GM18511 (cell line): ENCODE data around the gene TRMT1L.
"Not testable (repeated sequence)": the region's sequence is repeated elsewhere in the genome, so short reads cannot be mapped to it uniquely, and the experiment has no call there.

Source experiments
- ATAC-seq: cut with Tn5 transposase; IDR thresholded peaks from one replicate; pipeline ENCODE4 v1.9.1; 2021; ENCODE audit warnings: mild to moderate bottlenecking, moderate library complexity; ENCODE audit not compliant: unreplicated experiment

The TRMT1L gene, protein sequence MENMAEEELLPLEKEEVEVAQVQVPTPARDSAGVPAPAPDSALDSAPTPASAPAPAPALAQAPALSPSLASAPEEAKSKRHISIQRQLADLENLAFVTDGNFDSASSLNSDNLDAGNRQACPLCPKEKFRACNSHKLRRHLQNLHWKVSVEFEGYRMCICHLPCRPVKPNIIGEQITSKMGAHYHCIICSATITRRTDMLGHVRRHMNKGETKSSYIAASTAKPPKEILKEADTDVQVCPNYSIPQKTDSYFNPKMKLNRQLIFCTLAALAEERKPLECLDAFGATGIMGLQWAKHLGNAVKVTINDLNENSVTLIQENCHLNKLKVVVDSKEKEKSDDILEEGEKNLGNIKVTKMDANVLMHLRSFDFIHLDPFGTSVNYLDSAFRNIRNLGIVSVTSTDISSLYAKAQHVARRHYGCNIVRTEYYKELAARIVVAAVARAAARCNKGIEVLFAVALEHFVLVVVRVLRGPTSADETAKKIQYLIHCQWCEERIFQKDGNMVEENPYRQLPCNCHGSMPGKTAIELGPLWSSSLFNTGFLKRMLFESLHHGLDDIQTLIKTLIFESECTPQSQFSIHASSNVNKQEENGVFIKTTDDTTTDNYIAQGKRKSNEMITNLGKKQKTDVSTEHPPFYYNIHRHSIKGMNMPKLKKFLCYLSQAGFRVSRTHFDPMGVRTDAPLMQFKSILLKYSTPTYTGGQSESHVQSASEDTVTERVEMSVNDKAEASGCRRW

DNA sequence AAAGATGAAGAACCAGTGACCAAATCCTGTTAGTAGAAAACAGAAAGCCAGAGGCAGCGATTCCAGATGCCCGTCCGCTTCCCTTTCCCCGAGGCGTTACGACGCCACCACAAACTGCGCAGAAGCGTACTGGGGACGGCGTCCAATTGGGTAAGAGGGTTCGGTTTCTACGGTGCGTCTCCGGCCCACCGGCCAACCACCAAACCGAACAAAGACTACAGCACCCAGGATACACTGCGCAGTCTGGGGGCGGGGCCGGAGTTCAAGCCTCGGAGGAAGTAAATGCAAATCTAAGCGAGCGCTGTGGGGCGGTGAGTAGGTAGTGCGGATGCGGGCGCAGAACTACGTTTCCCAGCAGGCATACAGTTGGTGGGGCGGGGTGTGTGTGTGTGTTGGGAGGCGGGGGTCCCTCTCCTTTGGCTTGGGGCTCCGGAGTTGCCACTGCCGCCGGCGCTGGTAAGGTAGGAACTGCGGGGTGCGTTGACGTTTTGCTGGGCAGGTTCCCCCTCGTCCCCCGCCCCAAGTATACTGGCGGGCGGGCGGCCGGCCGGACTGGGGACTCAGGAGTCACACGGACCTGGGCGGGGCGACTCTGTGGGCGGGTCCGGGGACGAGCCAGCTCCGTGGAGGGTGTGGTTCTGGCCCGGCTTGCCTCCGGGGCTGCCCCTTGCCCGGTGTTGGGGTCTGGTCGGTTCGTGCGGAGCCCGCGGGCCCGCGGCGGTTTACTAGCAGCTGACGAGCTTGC is at the start of gene TRMT1L, which contains the start of gene SWT1:
Gene TRMT1L (minus strand): TSS at position 100 of the 745 bp plus-strand sequence. CDS start 241 bp downstream, outside the sequence.
Gene SWT1 (plus strand): TSS at position 314 of the 745 bp plus-strand sequence. CDS start 3,675 bp downstream, outside the sequence.
- peak; percentile 91 for ATAC-seq

GRCh38 chr1:185200889-185201288 is 44.1 kb upstream of the TRMT1L start:
- ATAC-seq, result no peak

DNA sequence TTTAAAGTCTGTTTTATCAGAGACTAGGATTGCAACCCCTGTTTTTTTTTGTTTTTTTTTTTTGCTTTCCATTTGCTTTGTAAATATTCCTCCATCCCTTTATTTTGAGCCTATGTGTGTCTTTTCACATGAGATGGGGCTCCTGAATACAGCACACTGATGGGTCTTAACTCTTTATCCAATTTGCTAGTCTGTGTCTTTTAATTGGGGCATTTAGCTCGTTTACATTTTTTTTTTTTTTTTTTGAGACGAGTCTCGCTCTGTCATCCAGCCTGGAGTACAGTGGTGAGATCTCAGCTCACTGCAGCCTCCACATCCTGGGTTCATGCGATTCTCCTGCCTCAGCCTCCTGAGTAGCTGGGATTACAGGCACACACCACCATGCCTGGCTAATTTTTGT is 42.0 kb upstream of the TRMT1L start:
- ATAC-seq, result not testable (repeated sequence)

GRCh38 chr1:185193756-185194155 is 37.0 kb upstream of the TRMT1L start:
- no peak for ATAC-seq

DNA sequence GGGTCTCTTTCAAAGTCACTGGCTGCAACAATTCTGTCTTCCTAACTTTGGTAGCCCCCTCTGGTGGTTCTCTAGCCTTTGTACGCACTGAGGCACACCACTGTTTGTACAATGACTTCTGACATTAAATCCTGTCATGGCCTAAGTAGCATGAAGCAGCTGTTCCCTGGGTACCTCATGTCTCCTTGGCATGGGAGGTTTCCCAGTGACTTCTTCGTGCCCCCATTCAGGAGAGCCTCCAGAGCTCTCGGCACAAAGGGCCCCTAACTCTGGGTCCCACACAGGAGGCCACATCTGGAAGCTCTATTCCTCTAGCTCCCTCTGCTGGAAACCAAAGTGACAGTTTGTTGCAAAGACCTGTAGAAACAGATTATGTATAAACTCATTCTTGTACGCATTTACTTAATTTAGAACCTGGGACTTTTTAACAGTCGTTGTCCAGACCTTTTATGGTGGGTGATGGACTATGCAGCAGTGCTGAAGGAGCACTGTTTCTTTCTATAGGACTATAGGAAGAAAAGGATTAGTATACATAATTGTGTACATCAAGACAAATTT is 13.6 kb upstream of the TRMT1L start:
- ATAC-seq, result peak; percentile 95

GRCh38 chr1:185166106-185166505 is 9.4 kb upstream of the TRMT1L start:
- ATAC-seq, result no peak

DNA sequence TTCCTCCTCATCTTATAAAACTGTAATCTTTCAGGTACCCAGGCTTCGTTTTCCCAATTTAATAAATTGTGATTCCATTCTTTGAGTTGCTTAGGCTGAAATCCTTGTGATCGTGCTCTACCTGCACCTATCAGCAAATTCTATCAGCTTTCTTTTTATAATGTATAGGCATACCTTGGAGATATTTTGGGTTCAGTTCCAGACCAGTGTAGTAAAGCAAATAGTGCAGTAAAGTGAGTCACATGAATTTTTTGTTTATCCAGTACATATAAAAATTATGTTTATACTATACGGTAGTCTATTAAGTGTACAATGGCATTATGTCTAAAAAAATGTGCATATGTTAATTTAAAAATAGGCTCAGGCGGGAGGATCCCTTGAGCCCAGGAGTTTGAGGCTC is 5.7 kb upstream of the TRMT1L start:
- no peak for ATAC-seq

GRCh38 chr1:185159966-185160365 is 3.2 kb upstream of the TRMT1L start:
- ATAC-seq, result no peak

GRCh38 chr1:185158800-185159199 is 2.0 kb upstream of the TRMT1L start:
- ATAC-seq, result no peak

- no peak for ATAC-seq
Observed at GRCh38 chr1:185157599-185158412, 1.1 kb upstream of the TRMT1L start.

- peak; percentile 37 for ATAC-seq
Observed at GRCh38 chr1:185156288-185156853, 382 bp downstream of the TRMT1L start.

DNA sequence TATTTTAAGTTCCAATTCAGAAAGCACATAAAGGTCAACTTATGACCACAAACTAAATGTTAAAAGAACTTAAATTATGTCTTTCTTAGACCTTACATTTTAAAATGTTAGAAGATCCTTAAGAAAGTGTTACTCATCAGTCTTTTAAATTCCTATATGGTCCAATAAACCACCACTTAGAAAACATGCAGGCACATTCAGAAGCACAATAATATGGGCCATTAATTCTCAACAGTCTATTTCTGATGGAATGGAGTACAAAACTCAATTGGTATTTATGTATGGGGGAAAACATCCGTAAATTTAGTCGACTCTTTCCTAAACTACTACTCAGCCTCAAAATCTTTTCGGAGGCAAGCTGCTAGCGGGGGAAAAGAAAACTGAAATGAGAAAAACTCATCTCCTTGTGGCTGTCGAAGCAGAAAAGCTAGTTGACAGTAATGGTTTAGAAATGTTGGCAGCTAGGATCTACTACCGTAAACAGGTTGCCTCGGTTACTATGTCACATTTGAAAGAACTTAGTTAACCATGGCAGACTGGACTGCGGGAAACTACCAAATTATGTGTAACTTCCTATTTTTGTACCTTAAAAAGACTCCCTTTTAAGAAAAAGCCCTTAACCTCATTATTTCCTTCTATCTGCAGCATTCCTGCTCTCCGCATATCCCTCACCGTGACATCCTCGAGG is 1.0 kb downstream of the TRMT1L start:
- no peak for ATAC-seq

DNA sequence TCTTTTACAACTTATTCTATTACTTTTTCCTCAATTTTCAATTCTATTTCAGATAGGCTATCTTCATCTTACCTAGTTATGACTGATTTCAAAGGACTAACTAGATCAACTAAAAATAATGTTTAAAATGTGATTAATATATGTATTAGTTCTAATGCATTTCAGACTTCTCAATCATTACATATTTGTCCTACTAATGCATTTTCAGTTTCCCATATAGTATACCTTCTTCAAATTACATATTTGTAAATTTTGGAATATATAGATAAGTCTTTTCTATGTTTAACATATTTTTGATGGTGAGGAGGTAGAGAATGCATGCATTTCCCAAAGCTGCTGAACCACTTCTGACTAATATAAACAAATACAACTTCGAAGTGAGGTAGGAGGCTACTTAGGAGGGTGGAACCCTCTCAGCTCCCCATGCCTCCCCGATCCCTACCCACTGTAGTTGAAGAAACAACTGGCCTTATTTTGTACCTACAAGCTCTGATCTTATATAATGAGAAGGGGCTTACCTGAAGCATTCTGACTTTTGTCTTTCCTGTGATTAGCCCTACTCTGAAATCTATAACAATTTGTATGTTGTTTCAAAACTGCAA is 1.7 kb downstream of the TRMT1L start:
- no peak for ATAC-seq

GRCh38 chr1:185152187-185152767 is 4.5 kb downstream of the TRMT1L start:
- no peak for ATAC-seq

DNA sequence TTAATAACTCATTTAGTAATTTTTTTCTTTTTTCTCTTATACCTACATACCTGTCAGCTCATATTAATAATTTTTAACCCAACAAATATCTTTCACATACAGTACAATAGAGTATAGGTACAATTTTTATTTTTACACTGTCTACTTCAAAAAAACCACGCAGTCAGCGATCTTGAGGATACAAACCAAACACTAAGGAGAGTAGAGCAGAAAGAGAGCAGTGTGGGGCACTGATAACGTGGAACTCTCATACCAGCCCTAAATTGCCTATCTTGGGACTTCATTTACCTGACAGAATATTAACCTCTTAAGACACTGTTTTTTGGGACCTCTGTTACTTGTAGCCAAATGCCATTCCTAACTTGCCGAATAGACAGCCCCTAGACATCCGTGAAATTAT is 5.5 kb downstream of the TRMT1L start:
- no peak for ATAC-seq

- no peak for ATAC-seq
Observed at GRCh38 chr1:185144233-185144632, 12.5 kb downstream of the TRMT1L start.

GRCh38 chr1:185139246-185139645 is 17.5 kb downstream of the TRMT1L start:
- ATAC-seq, result no peak

DNA sequence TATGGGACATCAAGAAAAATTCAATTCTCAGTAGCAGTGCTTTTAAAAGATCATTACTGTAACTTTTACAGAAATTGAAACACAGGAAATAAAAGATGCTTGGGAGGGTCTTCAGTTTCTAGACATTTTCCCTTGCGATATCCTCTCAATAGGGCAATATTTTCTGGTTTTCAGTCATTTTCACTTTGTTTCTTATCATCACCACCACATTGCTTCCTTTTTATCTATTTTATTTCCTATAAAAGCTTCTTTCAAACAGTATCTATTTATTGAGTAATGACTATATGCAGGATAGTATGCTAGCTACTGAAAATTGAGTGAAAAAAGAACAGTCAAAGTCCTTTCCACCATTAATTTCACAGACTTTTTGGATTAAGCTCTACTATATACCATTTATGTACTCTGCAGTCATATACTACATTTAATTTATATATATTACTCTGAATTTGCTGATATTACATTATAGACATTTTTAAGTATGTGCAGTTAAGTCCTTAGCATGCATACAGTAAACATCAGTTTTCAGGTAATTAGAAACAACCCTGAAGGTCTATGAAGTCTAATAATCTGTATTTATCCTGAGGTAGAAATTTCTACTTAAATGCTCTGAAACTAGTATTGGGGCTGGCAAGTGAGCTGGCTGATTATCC is 18.7 kb downstream of the TRMT1L start:
- ATAC-seq, result no peak
